Gastrocnemius medialis (tissue), 4 donors: ENCODE data around the gene SMC1B.

ENCODE experiments used
- CTCF ChIP-seq, 5 experiments: fragments of 450-650 bp in 3 of 5; fragments of 200-600 bp in 2 of 5; sonication (generic) in 2 of 5; IDR thresholded peaks in 4 of 5; conservative IDR thresholded peaks in 1 of 5; 1 replicate in 4 of 5; 2 replicates in 1 of 5; pipeline ENCODE4 v1.5.1; 2016 to 2019; ENCODE audit warnings: antibody characterized with exemption in 5 of 5, mild to moderate bottlenecking in 3 of 5, moderate library complexity in 3 of 5
- POLR2A ChIP-seq, 2 donors: fragments of 450-650 bp; IDR thresholded peaks; one replicate each; pipeline ENCODE4 v1.6.1; 2017; ENCODE audit warnings: antibody characterized with exemption in 2 of 2, mild to moderate bottlenecking in 2 of 2, moderate library complexity in 2 of 2

DNA sequence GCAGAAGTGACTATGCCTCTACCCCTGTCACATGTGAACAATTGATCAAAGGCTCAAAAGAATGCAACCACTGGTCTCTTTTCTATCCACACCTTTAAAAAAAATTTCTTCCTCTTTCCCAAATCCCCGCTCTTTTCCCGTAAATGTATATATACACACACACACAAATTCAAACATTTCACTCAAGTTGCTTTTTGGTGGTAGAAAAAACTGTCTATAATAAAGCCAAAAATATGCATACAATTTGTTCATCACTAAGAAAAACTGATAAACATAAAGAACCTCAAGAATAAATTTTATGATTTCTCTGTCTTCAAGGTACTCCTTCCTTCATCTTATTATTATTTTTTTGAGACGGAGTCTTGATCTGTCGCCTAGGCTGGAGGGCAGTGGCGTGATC lies 5.6 kb downstream of the SMC1B start:
- TF ChIP-seq CTCF (IDR thresholded peaks at IDR 0.05 in 4 of 5, conservative IDR thresholded peaks at IDR 0.05 in 1 of 5) (no peak), POLR2A (IDR thresholded peaks at IDR 0.05) (no peak)
